ENCODE results near the gene BAZ2B. TPM values are rescaled to one million over a fixed set of nuclear protein-coding genes. Genes with fewer than 3 reads are reported as not detected.

The BAZ2B gene
- total and polyA plus RNA-seq, 2 of the 13 experiments (the other 11 are each of a cell fraction or from before 2014, with no cell fraction given), result 14.0 to 15.1 TPM

GRCh38 chr2:159438720-159439353 lies 177.5 kb downstream of the BAZ2B start:
- TF ChIP-seq HNF4A (CRISPR knock-in tag; IDR thresholded peaks at IDR 0.05) (no peak), ZNF30 (CRISPR knock-in tag; IDR thresholded peaks at IDR 0.05) (no peak), ZBTB46 (CRISPR knock-in tag; IDR thresholded peaks at IDR 0.05; ENCODE audit: borderline replicate concordance) (no peak), ZNF546 (CRISPR knock-in tag; conservative IDR thresholded peaks at IDR 0.05) (no peak), FOXP1 (IDR thresholded peaks at IDR 0.05) (no peak), FOXP1 (CRISPR knock-in tag; IDR thresholded peaks at IDR 0.05) (no peak), ZNF790 (CRISPR knock-in tag; IDR thresholded peaks at IDR 0.05; ENCODE audit: borderline replicate concordance) (no peak), ETV5 (CRISPR knock-in tag; IDR thresholded peaks at IDR 0.05; ENCODE audit: borderline replicate concordance) (no peak), ZNF207 (IDR thresholded peaks at IDR 0.05; ENCODE audit: borderline replicate concordance) (no peak), IKZF1 (IDR thresholded peaks at IDR 0.05) (no peak), BCL6 (CRISPR knock-in tag; IDR thresholded peaks at IDR 0.05) (no peak), HNF4G (IDR thresholded peaks at IDR 0.05; ENCODE audit: borderline replicate concordance, low read depth, low read length) (no peak), HNF4G (CRISPR knock-in tag; IDR thresholded peaks at IDR 0.05; ENCODE audit: borderline replicate concordance, low read depth) (no peak), BCL3 (CRISPR knock-in tag; IDR thresholded peaks at IDR 0.05) (no peak), ZNF20 (CRISPR knock-in tag; IDR thresholded peaks at IDR 0.05) (no peak), MTF1 (CRISPR knock-in tag; IDR thresholded peaks at IDR 0.05) (no peak), SAFB2 (CRISPR knock-in tag; IDR thresholded peaks at IDR 0.05; ENCODE audit: borderline replicate concordance, low read depth) (no peak), HOXA5 (CRISPR knock-in tag; IDR thresholded peaks at IDR 0.05) (no peak)
- TF ChIP-seq, protein P1, sequence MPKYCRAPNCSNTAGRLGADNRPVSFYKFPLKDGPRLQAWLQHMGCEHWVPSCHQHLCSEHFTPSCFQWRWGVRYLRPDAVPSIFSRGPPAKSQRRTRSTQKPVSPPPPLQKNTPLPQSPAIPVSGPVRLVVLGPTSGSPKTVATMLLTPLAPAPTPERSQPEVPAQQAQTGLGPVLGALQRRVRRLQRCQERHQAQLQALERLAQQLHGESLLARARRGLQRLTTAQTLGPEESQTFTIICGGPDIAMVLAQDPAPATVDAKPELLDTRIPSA (CRISPR knock-in tag; IDR thresholded peaks at IDR 0.05; ENCODE audit: borderline replicate concordance), result no peak
- TF ChIP-seq, protein P2, sequence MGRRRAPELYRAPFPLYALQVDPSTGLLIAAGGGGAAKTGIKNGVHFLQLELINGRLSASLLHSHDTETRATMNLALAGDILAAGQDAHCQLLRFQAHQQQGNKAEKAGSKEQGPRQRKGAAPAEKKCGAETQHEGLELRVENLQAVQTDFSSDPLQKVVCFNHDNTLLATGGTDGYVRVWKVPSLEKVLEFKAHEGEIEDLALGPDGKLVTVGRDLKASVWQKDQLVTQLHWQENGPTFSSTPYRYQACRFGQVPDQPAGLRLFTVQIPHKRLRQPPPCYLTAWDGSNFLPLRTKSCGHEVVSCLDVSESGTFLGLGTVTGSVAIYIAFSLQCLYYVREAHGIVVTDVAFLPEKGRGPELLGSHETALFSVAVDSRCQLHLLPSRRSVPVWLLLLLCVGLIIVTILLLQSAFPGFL (CRISPR knock-in tag; IDR thresholded peaks at IDR 0.05), result no peak
- ChIA-PET POLR2A (no interaction called here), CTCF (ENCODE audit: low intra/inter-chr PET ratio, low total read pairs) (no interaction called here)
- Histone ChIP-seq H3K9me3 (ENCODE audit: low read length) (no peaks in the 10 kb centered on the region), H4K20me1 (ENCODE audit: insufficient read depth, low read length) (no peaks in the 10 kb centered on the region), H3K79me2 (ENCODE audit: insufficient read depth, low read length) (no peaks in the 10 kb centered on the region), H2AFZ (ENCODE audit: low read length) (no peak overlapping the region), H3K4me2 (ENCODE audit: low read depth, low read length) (no peak overlapping the region), H3K4me3 (replicated peaks in 1 of 3; ENCODE audit: insufficient read depth in 1 of 3, low read depth in 2 of 3, low read length in 3 of 3) (no peak overlapping the region), H3K9ac (ENCODE audit: insufficient read depth, low read depth, low read length) (no peak overlapping the region), H3K27ac (ENCODE audit: extremely low read length, insufficient read depth, low read length) (no peak overlapping the region), H3K36me3 (replicated peaks in 1 of 2; ENCODE audit: control insufficient read depth in 1 of 2, insufficient read depth in 2 of 2, low read length in 2 of 2) (peaks cover 0 to 7% of the 10 kb centered on the region in 2 experiments; a peak in 2 of 5 replicates), H3K4me1 (ENCODE audit: insufficient read depth, low read length) (no peaks in the 10 kb centered on the region), H3K27me3 (ENCODE audit: control insufficient read depth in 1 of 2, insufficient read depth in 2 of 2, low read length in 2 of 2) (no peaks in the 10 kb centered on the region)
- DNase-seq (ENCODE audit: low spot score) (no peak), ATAC-seq (no peak), FAIRE-seq (no peak)
- in situ Hi-C loops (cut with HindIII; ENCODE audit: extremely low pct_ligation_motif_present, low pct_unique_long_range_greater_than_20kb) (no loop called here), intact Hi-C loops (cut with micrococcal nuclease; ENCODE audit: unreplicated experiment) (no loop called here)
- BruUV-seq (replicated peaks), result no TSS peak
- WGBS (ENCODE audit: low lambda C conversion rate), result 86% methylated on average over 5 of the region's 5 CpGs
